GM18861 (cell line): Measurements from ENCODE around the gene RGS8.

Experiments used
- ATAC-seq: cut with Tn5 transposase; IDR thresholded peaks from one replicate; pipeline ENCODE4 v1.9.1; 2021; ENCODE audit not compliant: unreplicated experiment

RGS8 gene

DNA sequence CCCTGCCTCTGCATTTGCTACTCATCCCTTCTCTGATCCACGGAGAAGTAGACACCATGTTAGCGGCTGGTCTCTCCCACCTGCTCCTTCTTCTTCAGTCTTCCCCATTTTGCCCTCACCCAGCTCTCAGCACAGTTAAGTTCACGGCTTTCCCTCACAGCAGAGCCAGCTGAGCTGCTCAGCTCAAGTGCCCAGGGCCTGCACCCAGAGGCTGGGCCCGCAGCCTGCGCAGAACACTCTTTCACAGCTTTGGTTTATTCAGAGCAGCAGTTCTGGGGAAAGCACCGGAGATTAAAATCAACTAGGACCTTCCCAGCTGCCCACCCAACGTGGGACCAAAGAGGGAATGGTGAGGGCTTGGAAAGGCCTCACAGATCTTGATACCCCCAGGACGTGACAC is 41.9 kb downstream of the RGS8 start:
- no peak for ATAC-seq

DNA sequence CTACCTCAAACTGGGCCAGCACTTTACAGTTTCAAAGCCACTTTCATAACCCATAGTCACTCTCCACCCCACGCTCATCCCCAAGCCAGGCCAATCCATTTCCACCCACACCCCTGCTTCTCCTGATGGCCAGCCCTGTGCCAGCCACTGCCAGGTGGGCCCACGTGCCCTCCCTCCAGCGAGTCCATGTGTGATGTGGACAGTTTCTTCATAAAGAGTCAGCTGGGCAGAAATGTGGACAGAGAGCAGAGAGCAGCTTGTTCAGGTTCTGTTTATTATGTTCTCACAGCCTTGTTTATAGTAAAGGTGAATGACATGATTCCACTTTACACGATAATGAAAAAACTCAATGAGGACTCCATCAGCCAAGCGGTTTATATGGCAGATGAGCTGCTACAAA is 42.8 kb downstream of the RGS8 start:
- ATAC-seq = no peak

DNA sequence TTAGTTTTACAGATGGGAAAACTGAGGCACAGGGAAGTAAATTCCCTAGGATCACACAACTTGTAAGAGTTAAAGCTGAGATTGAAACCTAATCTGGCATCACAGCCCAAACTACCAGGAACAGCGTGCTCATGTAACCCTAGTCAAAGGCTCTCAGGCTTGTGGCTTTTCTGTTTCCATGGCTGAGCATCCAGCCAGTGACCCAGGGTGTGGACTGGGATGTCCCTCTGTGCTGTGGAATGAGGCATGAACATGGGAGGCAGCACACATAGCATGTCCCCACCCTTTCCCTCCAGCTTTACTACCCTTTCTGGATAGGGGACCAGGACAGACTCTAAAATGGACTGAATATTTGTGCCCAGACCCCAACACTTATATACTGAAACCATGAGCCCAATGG is 45.1 kb downstream of the RGS8 start:
- ATAC-seq = no peak

DNA sequence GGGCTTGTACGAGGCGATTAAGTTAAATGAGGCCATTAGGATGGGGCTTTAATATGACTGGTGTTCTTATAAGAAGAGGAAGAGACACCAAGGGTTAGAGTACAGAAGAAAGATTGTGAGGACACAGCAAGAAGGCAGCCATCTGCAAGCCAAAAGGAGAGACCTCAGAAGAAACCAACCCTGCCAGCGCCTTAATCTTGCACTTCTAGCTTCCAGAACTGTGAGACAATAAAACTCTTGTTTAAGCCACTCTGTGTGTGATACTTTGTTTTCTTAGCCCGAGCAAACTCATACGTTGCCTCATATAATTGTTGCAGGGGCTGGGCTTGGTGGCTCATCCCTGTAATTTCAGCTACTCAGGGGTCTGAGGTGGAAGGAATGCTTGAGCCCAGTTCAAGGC is 46.6 kb downstream of the RGS8 start:
- no peak for ATAC-seq

DNA sequence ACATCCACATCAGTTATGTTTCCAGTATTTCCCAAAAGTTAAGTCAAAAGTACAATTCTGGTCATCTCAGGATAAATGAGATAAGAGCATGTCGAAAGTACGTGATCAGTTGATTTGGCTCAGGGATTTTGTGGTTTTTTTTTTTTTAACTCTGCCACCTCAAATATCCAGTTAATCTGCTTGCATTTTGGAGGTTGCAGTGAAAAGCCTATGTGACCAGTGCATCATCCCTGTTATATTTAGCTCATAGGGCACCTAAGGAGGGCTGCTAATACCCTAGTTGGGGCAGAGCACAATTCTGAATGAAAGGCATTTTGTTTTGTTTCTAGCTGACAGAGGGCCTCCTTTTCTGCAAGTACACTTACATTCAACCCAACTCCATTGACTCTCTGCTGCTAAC is 48.5 kb downstream of the RGS8 start:
- ATAC-seq = no peak
